HG03196 (cell line): ENCODE results near the gene ZNFX1.

Source experiments
- ATAC-seq: cut with Tn5 transposase; IDR thresholded peaks from one replicate; pipeline ENCODE4 v1.9.1; 2021; ENCODE audit not compliant: unreplicated experiment

The ZNFX1 gene

DNA sequence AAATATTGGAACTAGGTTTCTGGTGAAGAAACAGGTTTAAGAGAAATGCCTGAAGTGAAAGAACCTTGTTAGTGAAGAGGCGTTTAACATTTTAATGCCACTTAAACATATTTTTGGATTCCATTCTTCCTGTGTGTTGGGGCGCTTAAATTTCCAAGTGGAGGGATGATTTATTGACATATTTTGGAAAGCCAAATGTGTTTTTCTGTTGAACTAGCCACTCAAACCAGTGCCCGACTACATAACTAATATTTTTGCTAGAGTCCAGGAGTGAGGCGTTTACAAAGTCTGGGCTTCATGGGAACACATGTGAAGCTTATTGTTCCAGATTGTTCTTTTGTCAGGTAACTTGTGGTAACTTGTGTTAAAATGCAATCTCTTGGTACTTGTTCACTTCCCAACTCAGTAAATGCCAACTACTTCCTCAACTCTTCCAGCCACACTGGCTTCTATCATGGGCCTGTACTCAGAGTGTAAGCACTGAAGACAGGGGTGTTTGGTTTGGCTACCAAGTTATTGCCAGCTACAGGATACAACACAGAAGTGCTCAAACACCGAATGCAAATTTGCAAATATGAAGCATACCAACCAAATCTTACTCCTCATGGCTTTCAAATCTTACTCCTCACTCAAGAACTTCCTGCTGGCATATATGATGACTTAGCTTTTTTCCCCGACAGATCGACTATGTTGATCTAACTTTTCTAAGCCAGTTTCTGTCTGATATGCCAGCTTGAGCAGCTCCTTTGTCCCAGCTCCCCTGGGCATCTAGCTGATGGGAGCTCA, 2.0 kb upstream of the ZNFX1 start:
- no peak for ATAC-seq

DNA sequence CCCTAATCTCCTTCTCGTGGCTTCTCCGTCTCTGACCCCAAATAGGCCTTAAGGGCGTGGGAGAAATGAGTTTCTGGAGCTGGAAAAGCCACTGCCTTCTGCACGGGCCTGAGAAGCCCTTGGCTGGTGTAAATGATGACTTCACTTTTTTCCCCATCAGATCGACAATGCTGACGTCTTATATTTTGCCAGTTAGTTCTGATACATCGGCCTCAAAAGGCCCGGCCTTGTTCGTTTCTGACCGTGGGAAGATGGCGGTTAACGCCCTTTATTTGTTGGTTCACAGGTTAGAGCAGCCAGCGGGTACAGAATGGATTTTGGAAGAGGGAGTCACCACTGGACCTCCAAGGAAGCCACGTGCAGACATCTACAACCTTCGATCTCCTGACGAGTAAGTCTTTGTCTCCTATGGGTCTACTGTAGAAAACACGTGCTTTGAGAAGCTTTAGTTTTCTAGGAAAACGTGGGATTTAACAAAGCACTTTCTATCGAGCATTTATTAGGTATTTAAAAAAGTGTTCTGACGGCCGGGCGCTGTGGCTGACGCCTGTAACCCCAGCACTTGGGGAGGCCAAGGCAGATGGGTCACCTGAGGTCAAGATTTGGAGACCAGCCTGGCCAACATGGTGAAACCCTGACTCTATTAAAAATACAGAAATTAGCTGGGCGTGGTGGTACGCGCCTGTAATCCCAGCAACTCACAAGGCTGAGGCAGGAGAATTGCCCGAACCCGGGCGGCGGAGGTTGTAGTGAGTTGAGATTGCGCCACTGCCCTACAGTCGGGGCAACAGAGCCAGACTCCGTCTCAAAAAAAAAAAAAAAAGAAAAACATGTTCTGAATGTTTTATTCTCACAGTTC, 1.2 kb upstream of the ZNFX1 start:
- ATAC-seq: no peak

DNA sequence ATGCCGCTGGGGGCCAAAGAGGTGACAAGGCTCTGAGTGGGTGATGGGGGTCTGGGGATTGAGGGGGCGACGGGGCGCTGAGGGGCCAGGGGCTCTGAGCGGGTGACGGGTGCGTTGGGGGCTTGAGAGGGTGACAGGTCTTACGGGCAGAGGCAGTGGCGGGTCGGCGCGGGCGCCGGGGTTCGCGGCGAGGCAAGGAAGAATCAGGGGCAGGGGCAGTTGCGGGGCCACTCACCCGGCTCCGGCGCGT, 146 bp downstream of the ZNFX1 start:
- no peak for ATAC-seq

DNA sequence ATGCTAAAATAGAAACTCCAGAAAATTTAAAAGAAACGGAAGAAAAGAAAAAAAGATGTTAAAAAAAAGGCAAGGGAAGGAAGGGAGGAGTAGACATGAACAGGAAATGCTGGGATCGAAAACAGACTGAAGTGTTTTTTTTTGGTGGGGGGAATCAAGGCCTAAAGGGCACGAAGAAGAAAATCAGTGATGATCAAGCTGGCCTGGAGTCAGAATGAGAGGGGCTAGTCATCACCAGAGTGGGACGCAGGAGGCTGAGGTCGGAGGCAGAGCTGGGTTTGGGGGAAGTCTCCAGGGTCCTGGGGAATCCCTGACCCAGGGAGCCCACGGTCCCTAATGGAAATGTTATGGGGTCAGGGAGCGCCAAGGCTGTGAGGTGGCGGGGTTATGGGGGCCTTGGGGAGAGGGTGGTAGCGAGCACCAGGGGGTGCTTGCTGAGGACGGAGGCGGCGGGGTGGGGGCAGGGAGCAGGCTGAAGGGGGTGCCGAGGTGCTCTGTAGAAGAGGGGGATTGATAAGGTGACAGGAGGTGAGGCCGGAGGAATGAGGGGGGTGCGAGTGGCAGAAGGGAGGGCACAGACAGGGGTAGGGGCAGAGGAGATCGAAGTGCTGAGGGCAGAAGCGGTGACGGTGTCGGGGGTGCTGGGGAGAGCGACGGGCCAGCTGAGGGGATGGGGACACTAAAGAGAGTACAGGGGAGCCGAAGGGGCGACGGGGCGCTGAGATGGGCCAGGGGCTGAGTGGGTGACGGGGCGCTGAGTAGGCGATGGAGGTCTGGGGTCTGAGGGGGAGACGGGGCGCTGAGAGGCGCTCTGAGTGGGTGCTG, 684 bp downstream of the ZNFX1 start:
- no peak for ATAC-seq

DNA sequence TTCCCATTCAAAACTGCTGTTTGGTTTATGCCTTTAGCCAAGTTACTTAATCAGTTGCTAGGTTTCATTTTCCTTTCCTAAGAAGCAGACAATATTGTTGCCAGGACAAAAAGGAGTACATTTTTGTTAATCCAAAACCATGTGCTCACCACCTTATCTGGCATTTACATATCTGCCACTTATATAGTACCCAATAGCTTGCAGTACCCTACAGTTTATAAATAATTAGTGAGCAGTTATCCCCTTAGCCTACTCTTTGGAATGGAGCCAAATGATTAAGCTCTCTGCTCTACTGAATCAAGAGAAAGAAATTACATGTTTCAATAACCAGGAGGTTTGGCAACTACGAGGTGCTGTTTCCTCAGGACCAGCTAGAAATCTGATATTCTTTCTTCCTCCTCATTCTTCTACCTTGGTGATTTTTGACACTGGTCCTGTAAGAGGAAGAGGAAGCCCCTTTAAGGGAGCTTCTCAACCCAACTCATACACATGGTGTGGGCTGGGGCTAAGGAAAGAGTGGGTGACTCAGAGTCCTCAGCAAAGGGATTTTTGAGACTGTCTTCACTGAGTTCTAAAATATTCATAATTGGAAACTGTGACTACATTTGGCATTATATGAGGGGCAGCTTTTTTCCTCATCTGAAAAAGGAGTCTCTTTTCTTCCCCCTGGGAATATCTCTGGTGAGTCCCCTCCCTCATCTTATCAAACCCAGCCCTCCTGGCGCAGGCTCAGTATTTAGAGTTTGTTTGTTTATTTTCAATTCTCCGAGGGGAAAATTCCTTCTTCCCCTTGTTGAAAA, 1.5 kb downstream of the ZNFX1 start:
- ATAC-seq: no peak

DNA sequence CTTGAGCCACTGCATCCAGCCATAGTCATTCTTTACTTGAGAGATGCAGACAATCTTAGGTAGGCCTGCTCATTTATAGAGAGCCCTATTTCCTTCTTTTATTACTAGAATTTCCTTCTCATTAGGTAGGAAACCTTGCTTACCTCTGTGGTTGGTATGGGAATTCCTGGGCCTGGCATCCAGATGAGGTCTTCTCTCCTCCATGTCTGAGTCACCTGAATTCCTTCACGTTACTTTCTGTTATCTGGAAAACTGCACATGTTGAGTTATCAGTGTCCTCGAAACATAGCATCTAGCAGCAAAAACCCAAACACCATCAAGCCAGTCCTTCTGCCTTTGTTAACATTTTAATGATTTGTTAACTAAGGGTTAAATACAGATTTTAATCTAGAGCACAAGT, 2.2 kb downstream of the ZNFX1 start:
- ATAC-seq: no peak

DNA sequence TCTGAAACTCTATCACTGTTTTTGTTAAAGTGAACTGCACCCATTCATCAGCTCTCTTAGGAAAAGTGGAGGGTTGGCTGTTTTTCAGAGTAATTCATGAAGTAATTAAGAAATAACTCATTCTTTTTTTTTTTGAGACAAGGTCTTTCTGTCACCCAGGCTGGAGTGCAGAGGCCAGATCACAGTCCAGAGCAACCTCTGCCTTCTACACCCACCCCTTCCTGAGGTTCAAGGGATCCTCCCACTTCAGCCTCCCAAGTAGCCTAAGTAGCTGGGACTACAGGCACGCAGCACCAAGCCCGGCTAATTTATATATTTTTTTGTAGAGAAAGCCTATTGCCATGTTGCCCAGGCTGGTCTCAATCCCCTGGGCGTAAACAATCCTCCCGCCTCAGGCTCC, 2.6 kb downstream of the ZNFX1 start:
- ATAC-seq: no peak

DNA sequence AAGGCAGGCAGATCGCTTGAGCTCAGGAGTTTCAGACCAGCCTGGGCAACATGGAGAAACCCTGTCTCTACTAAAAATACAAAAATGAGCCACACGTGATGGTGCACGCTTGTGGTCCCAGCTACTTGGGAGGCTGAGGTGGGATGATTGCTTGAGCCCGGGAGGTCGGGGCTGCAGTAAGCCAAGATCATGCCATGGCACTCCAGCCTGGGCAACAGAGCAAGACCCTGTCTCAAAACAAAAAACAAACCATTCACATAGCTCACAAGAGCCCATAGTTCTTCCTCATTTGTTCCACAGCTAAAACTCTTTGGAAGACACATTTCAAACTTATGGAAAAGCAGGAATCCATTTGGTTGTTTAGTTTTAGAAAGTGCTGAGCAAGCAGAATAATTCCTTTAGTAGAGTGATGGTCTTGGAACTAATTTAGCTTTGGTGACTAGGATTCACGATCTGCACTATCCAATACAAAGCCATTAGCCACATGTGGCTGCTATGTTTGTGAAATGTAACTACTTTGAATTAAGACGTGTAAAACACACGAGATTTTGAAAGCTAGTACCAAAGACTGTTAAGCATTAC, 4.1 kb downstream of the ZNFX1 start:
- no peak for ATAC-seq

DNA sequence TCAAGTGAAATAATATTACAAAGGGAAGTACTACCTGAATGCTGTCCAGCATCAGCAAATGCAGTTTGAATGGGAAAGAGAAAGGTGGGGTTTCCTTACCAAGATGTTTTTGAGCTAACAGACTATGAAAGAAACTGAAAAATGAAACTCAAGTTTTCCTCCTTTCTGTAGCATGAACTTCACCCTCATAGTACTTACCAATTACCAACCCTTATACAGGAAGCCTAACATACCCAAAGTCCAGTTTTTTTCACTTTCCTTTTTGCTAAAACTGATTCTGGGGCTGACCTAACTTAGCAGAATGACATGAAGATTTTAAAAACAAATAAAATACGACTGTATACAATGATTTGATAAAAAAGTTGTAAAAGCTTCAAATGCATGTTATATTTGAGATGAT, 5.2 kb downstream of the ZNFX1 start:
- no peak for ATAC-seq

DNA sequence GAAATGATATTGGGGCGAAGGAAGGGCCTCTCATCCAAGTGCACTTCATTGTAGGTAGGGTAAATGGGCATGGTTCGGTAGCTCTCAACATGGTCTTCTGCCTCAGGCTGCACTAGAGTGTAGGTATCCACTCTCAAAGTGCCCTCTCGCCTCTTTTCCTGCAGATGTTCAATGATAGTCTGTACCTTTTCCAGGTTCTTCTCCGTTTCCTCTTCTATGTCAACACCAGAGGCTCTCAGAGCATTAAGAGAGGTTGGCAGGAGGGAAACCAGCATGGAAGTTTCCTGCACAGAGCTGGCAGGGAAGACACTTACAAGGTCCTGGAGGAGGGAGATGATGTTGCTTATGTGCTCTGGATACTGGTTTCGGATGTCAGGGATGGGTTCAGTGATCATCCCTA, 7.1 kb downstream of the ZNFX1 start:
- no peak for ATAC-seq

DNA sequence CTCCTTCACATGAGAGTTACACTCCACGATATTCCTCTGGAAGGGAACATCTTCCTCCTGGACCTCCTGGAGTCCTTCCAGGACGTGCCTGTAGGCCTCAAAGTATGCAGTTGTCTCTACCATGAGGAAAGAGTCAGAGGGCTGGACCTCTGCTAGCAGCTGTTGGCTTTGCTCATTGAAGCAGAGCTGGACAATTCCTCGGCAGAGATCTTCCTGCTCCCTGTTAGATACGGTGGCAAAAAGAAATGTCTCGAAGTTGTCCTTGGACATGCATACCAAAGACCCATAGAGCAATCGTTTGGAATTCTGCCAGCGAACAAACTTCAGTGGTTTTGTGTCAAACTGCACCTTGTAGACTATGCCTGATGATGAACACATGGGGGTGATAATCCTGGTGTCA, 7.7 kb downstream of the ZNFX1 start:
- no peak for ATAC-seq

DNA sequence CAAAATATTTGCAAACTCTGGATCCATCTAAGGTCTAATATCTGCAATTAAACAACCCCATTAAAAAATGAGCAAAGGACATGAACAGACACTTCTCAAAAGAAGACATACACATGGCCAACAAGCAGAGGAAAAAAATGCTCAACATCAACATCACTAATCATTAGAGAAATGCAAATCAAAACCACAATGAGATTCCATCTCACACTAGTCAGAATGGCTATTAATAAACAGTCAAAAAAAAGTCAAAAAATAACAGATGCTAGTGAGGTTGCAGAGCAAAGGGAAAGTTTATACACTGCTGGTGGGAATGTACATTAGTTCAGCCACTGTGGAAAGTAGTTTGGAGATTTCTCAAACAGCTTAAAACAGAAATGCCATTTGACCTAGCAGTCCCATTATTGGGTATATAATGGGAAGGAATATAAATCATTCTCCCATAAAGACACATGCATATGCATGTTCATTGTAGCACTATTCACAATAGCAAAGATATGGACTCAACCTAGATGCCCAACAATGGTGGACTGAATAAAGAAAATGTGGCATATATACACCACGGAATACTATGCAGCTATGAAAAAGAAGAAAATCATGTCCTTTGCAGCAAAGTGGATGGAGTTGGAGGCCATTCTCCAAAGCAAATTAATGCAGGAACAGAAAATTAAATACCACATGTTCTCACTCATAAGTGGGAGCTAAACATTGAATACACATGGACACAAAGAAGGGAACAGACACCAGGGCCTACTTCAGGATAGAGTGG, 9.1 kb downstream of the ZNFX1 start:
- no peak for ATAC-seq

DNA sequence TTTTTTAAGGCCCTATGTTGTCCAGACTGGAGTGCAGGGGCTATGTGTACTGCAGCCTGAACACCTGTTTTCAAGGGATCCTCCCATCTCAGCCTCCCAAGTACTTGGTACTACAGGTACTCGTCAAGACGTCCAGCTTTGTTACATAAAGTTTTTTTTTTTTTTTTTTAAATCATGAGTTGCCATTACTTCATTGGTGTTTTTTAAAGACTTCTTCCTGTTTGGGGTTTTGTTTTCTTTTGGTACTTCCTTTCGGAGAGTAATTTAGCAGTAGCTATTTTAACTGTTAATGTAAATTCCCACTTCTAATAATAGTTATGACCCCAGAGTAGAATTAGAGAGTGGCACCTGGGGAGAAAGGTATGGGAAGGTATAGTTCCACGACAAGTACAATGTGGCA, 10.5 kb downstream of the ZNFX1 start:
- ATAC-seq: no peak

DNA sequence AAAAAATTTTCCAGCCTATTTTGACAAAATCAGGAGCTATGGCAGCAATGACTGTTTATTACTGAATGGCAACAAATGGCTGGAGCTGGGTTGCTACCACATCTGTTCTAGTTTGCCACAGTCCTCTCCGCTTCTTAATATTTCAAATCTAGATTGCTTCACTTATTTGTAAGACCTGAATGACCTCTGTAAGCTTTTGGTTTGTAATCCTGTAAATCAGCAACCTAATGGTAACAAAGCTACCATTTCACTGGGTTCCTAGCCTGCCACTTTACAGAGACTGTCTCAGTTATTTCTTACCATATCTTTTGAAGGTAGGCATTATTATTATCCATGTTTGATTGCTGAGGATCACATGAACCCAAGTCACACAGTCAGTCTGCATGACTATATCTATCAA, 15.4 kb downstream of the ZNFX1 start:
- no peak for ATAC-seq

DNA sequence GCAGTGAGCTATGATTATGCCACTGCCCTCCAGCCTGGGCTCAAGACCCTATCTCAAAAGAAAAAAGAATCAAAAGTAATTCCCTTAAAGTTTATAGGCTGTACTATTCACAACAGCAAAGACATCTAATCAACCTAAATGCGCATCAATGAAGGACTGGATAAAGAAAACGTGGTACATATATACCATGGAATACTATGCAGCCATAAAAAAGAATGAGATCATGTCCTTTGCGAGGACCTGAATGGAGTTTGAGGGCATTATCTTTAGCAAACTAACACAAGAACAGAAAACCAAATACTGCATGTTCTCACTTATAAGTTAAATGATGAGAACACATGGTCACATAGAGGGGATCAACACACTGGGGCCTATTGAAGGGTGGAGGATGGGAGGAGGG, 16.7 kb downstream of the ZNFX1 start:
- ATAC-seq: no peak

DNA sequence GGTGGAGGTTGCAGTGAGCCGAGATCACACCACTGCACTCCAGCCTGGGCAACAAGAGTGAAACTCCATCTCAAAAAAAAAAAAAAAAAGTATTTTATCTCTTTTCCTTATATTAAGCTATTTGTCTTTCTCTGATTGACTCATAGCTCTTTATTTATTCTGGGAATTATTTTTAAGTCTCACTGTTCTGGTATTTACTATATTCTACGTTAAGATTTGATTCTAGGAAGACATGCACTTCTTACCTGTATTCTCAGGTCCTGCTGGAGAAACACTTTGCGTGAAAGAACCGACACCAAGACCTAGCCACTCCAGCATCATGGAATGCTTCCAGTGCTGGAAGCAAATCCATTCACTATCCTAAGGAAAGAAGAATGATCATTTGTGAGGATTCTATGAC, 17.6 kb downstream of the ZNFX1 start:
- no peak for ATAC-seq

DNA sequence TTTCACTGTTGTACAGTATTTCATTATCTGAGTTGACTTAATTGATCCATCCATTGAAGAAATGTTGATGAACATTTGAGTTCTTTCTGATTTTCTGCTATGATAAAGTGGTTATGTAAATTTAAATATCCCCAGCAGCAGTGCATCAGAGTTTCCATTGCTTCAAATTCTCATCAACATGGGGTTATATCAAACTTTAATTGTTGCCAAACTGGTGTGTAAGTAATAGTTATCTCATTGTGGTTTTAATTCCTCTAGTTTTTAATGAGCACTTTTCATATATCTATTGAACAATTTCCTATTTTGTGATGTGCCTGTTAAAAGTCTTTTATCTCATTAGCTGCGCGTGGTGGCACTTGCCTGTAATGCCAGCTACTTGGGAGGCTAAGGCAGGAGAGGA, 18.1 kb downstream of the ZNFX1 start:
- no peak for ATAC-seq

DNA sequence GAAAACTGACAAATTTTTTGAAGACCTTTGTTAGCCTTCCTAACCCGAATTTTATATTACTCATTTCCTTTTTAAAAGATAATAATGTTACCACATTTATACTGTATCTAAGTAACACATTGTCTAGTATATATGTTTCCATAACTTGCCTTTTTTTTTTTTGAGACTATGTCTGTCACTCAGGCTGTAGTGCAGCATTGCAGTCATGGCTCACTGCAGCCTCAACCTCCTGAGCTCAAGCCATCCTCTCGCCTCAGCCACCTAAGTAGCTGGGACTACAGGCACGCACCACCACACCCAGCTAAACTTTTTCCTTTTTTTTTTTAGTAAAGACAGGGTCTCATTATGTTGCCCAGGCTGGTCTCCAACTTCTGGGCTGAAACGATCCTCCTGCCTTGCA, 18.6 kb downstream of the ZNFX1 start:
- no peak for ATAC-seq

DNA sequence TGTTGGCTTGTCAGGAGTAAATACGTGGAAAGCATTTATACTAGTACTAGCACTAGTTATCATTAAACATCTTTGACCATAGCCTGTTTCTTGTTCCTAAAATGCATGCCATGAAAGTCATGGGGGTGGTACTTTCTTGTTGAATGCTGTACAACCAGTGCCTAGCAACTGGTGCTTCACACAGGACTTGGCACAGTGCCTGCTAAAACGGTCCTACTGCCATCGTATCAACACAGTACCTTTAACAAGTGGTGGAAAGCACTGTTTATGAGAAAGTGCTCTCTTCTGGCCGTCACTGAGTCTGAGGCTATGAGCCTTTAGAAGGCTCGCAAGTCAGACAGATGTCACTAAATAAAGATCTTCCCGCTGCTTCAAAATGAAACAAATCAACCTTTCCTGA, 21.6 kb downstream of the ZNFX1 start:
- no peak for ATAC-seq
